GM23338 (cell line): ENCODE data around the gene UBE2H.

Experiments used
- CREB1 ChIP-seq: fragments of 250-450 bp; sonication (Bioruptor Pico); IDR thresholded peaks from 2 replicates; pipeline ENCODE4 v1.5.0; 2020; ENCODE audit warnings: low read depth, mild to moderate bottlenecking, moderate library complexity
- CTCF ChIP-seq, 2 experiments: fragments of 200-600 bp in 1 of 2; sonication (generic) in 1 of 2; conservative IDR thresholded peaks; 2 replicates each; pipeline versions ENCODE4 v1.5.1 to v1.6.1; 2016 to 2017; ENCODE audit warnings: antibody characterized with exemption in 2 of 2, low read depth in 2 of 2, mild to moderate bottlenecking in 2 of 2, moderate library complexity in 1 of 2
- EZH2 ChIP-seq: fragments of 200-600 bp; sonication (generic); IDR thresholded peaks from one replicate; pipeline ENCODE4 v1.8.0; 2017; ENCODE audit warnings: antibody characterized with exemption, mild to moderate bottlenecking, low read depth; ENCODE audit not compliant: unreplicated experiment
- EZH2phosphoT487 ChIP-seq: fragments of 200-600 bp; sonication (generic); IDR thresholded peaks from one replicate; pipeline ENCODE4 v1.8.1; 2018; ENCODE audit warnings: antibody characterized with exemption; ENCODE audit not compliant: unreplicated experiment
- JUNB ChIP-seq: IDR thresholded peaks from one replicate; pipeline ENCODE4 v1.6.1; 2016; ENCODE audit warnings: antibody characterized with exemption; ENCODE audit not compliant: unreplicated experiment
- POLR2AphosphoS5 ChIP-seq: IDR thresholded peaks from 2 replicates; pipeline ENCODE4 v1.6.1; 2016; ENCODE audit warnings: antibody characterized with exemption, low read depth
- ZNF114 ChIP-seq: fragments of 250-450 bp; sonication (Bioruptor Pico); IDR thresholded peaks from 2 replicates; pipeline ENCODE4 v1.5.0; 2020; ENCODE audit warnings: mild to moderate bottlenecking, moderate library complexity
- TF ChIP-seq, protein P1 (sequence below): IDR thresholded peaks from one replicate; pipeline ENCODE4 v1.6.1; 2018; ENCODE audit warnings: antibody characterized with exemption; ENCODE audit not compliant: unreplicated experiment

DNA sequence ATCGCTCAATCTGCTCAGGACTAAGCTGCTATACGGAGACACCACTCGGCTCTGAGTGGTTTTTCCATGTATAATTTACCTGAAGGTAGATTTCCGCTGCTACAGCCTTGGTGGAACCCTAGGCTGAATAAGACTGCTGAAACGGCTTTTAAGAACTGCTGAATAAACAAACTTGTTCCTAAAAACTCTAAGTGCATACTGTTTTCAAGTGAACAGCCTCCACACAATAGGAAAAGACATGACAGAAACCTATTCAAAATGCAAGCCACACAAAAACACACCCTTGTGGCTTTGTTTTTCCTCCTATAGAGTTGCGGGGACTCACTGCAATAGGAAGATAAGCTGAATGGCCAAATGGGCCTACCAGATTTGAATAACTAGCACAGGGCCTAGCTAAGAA is 117.2 kb downstream of the UBE2H start:
- TF ChIP-seq POLR2AphosphoS5 (no peak), CTCF (conservative IDR thresholded peaks at IDR 0.05; ENCODE audit: low read depth in 2 of 2) (no peak), EZH2 (no peak), JUNB (no peak), EZH2phosphoT487 (no peak), ZNF114 (no peak), CREB1 (CRISPR knock-in tag) (no peak)
- TF ChIP-seq, protein P1, sequence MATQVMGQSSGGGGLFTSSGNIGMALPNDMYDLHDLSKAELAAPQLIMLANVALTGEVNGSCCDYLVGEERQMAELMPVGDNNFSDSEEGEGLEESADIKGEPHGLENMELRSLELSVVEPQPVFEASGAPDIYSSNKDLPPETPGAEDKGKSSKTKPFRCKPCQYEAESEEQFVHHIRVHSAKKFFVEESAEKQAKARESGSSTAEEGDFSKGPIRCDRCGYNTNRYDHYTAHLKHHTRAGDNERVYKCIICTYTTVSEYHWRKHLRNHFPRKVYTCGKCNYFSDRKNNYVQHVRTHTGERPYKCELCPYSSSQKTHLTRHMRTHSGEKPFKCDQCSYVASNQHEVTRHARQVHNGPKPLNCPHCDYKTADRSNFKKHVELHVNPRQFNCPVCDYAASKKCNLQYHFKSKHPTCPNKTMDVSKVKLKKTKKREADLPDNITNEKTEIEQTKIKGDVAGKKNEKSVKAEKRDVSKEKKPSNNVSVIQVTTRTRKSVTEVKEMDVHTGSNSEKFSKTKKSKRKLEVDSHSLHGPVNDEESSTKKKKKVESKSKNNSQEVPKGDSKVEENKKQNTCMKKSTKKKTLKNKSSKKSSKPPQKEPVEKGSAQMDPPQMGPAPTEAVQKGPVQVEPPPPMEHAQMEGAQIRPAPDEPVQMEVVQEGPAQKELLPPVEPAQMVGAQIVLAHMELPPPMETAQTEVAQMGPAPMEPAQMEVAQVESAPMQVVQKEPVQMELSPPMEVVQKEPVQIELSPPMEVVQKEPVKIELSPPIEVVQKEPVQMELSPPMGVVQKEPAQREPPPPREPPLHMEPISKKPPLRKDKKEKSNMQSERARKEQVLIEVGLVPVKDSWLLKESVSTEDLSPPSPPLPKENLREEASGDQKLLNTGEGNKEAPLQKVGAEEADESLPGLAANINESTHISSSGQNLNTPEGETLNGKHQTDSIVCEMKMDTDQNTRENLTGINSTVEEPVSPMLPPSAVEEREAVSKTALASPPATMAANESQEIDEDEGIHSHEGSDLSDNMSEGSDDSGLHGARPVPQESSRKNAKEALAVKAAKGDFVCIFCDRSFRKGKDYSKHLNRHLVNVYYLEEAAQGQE: no peak
